NCI-H146 (cell line): Measurements from ENCODE around the gene DHCR24.

Experiments
- DNase-seq: peaks from one replicate; lab custom pipeline; 2025; lab: John Stamatoyannopoulos, UW

The DHCR24 gene

GRCh38 chr1:54846301-54846700, 40.7 kb downstream of the DHCR24 start:
- no peak for DNase-seq

- DNase-seq, result no peak
Measured at GRCh38 chr1:54845772-54846171, 41.2 kb downstream of the DHCR24 start.

GRCh38 chr1:54844564-54844963, 42.4 kb downstream of the DHCR24 start:
- no peak for DNase-seq

GRCh38 chr1:54843449-54843848, 43.5 kb downstream of the DHCR24 start:
- DNase-seq, result no peak

DNA sequence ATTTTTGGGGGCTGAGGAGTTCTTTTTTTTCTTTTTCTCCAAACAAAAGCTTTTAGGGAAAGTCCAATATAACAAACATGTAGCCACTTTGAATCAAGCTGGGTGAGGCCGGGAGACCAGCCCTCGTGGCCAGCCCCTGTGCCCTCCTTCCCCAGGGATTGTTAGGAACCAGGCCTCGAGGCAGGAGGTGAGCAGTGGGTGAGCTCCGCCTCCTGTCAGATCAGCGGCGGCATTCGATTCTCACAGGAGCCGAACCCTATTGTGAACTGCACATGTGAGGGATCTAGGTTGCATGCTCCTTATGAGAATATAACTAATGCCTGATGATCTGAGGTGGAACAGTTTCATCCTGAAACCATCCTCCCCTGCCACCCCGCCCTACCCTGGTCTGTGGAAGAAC, 44.0 kb downstream of the DHCR24 start:
- no peak for DNase-seq

DNA sequence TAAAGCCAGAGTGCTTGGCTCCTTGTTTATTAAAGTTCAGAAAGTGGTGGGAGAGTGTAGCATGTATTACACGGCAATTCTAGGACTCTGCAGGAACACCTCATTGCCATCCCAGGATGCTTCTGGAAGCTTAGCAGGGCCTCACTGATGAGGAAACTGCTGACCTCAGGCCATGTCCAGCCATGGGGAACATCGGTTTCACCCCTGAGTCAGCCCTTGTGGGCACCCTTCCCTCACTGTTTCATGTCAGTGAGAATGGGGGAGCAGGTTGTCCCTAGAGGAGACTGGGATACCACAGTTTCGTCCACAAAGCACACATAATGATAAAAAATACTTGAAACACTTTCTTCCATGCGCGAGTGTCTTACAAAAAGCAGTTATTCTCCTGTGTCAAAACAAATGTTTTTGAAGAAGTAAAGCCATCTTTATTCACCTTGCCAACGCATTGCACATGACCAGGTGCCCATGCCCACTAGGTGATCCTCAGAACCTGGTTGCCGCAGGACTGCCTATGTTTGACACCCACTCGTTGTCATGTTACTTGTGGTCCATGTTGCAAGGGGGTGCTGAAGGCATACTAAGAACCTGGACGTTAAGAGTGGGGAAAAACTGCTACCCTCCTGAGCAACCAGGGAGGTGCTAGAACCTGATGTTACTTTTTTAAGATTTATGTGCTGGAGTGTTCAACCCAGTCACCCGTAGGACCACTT, 44.6 kb downstream of the DHCR24 start:
- DNase-seq, result no peak

DNA sequence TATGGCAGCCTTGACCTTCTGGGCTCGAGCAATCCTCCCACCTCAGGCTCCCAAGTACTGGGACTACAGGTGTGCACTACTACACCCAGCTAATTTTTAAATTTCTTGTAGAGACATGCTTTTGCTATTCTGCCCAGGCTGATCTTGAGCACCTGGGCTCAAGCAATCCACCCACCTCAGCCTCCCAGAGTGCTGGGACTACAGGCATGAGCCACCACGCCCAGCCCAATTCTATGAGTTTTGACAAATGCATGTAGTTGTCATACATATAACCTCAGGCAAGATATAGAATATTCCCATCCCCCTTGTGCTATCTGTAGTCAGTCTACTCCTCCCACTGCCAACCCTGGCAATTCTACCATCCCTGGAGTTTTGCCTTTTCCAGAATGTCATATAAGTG, 47.2 kb downstream of the DHCR24 start:
- no peak for DNase-seq

DNA sequence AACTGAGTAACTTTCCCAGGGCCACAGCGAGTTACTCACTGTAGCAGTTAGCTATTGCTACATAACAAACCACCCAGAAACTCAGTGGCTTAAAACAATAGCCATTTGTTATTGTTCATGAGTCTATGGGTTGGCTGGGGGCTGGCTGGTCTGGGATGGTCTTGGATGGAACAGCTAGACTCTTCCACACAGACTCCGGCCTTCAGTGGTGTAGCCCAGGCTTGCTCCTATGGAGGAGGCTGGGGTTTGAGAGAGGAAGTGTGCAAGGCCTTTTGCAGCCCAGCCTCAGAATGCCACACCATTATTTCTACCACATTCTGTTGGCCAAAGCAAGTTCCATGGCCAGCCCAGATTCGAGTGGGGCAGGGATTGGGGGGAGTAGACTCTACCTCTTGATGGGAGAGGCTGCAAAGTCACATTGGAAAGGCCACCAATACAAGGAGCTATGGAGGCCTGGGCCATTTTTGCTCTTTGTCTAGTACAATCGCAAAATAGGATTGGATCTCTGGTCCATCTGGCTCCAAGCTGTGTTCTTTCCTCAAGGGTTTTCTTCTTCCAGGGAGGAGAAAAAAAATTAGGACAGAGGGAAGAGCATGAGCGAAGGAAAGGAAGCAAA, 48.3 kb downstream of the DHCR24 start:
- DNase-seq, result no peak

DNA sequence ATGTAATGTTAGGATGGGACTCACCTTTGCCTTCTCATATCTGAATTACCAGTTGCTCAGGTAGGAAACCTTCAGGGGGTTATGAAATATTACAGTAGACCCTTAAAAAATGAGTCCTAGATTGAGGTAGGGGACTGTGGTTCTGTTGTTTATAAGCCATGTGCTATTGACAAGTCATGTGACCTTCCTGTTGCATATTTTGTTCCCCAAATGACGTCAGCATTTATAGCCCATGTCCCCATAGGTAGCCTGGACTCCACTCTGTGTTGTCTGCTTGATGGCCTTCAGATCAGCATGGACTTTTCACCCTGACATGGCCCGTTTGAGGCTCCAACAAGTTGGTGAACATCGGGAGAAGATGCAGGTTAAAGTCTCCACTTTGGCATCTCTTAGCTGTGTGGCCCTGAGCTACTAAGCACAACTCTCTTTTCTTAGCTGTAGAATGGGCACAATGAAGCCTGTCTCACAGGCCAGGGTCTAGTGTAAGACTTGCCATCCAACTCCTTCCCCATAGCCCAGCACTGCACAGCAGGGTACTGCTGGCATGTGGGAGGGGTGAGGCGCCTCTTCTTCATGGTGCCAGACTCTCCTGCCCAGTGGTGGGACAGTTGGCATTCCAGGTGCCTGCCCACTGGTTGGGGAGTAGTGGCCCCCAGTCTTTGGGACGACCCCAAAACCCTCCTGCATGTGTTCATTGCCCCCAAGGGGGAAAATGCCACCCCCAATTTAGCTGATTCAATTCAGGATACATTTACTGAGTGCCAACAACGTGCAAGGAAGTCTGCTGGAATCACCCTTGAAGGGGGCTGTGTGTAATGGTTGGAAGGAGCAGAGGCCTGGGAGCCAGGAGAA, 49.8 kb downstream of the DHCR24 start:
- DNase-seq, result no peak

GRCh38 chr1:54836594-54836993, 50.4 kb downstream of the DHCR24 start:
- no peak for DNase-seq

GRCh38 chr1:54835970-54836369, 51.0 kb downstream of the DHCR24 start:
- DNase-seq, result no peak

- DNase-seq, result no peak
Measured at GRCh38 chr1:54835131-54835898, 51.7 kb downstream of the DHCR24 start.

DNA sequence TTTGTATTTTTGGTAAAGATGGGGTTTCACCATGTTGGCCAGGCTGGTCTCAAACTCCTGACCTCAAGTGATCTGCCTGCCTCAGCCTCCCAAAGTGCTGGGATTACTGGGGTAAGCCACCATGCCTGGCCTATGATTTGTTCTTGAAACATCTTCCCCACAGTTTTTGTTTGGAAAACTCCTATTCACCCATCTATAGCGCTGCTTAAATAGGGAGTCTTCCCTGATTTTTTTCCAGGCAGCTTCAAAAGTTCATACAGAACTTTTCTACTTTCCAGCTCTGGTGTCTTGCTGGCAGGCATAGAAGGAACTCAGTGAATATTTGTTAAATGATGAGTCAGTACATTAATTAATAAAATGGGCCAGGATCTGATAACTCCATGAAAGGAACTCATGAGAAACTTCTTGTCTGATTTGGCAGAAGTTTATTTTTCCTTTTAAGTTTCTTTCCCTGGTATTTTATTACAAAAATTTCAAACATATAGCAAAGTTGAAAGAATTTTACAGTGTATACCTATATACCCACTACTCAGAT, 52.9 kb downstream of the DHCR24 start:
- DNase-seq, result no peak

DNA sequence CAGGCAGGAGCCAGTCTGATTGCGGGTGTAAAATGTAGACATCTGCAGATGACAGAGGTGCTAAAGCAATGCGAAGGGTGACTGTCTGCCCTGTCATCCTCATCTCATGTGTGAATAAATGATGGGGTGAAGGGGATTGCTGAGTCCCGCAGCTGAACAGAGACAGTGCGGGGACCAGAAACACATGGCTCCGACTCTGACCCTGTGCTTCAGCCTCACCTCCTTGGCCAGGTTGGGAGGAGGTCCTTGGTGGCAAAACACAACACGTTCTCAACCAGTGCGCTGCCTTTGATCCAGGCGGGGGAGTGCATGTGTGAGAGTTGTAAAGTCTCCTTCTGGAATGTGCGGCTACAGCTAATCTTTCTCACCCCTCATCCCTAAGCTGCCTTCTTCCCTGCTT, 53.9 kb downstream of the DHCR24 start:
- no peak for DNase-seq

GRCh38 chr1:54826226-54826816, 60.7 kb downstream of the DHCR24 start:
- DNase-seq, result no peak

GRCh38 chr1:54825696-54826095, 61.3 kb downstream of the DHCR24 start:
- DNase-seq, result no peak

GRCh38 chr1:54823670-54824069, 63.3 kb downstream of the DHCR24 start:
- DNase-seq, result no peak

GRCh38 chr1:54819733-54820132, 67.3 kb downstream of the DHCR24 start:
- DNase-seq, result no peak

- DNase-seq, result no peak
Measured at GRCh38 chr1:54819195-54819536, 67.8 kb downstream of the DHCR24 start.

- no peak for DNase-seq
Measured at GRCh38 chr1:54818461-54819194, 68.4 kb downstream of the DHCR24 start.

GRCh38 chr1:54816951-54817350, 70.0 kb downstream of the DHCR24 start:
- DNase-seq, result peak; percentile 45
